Hematopoietic multipotent progenitor cell treated with erythropoietin and hydrocortisone succinate and interleukin-3 and kit ligand, for 17 days (in vitro differentiated cells): ENCODE data around the gene PCDHGA1.

Source experiments
- DNase-seq: peaks from one replicate; pipeline ENCODE4 v3.0.0-alpha.2; 2015; ENCODE audit warnings: low spot score

The PCDHGA1 gene

DNA sequence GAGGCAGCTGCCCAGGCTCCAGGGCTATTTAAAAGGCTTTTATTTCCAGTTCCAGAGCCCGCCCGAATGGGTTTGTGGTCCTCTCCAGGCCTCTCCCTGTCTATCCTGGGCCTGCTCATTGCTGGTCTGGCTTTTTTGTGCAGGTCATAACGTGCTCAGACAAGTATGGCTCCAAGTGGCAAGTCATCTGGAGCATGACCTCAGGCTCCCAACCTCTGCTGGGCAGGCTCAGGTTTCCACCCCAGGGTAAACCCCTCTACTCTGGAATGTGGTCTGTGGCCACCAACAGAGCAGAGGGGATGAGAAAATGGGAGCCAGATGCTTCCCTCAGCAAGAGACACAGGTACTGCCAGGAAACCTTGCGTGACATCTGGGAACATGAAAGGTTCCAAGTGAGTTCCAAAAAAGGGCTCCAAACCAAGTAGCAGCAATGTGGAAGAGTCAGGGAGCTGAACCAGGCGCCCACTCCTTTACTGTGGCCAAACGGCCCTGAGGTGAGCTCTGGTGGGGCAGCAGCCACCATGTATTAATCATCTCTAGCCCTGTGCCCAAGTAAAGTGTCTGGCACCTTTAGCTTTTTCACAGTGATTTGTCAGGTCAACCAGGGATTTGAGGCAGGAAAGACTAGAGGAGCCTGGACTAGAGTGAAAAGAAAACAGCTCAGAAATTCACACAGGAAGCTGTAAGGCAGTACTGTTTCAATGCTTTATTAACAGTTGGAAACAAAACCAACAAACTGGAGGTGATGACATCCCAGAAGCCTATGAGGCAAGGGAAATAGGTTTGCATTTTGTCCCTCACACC, 184.2 kb downstream of the PCDHGA1 start:
- DNase-seq, result no peak

- no peak for DNase-seq
Measured at GRCh38 chr5:141515141-141515540, 184.8 kb downstream of the PCDHGA1 start.

- no peak for DNase-seq
Measured at GRCh38 chr5:141515946-141516671, 185.8 kb downstream of the PCDHGA1 start.

GRCh38 chr5:141516672-141517025, 186.3 kb downstream of the PCDHGA1 start:
- no peak for DNase-seq

DNA sequence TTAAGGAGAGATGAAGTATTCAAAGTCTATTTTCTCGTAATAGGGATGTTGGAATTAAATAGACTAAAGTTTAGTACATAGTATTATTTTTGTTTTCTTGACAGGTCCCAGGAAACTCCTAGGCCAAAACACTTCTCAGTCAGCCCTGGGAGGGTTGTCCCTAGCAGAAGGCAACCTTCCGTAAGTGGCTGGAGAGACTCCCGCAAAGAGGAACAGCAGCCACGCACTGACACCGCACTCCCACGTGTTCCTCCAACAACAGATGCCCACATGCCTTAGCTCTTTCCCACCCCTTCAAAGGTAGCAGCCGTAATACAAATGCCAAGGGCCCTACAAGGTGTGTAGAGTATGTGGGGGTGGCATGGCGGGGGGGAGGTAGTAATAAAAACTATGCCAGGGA, 187.0 kb downstream of the PCDHGA1 start:
- no peak for DNase-seq

- no peak for DNase-seq
Measured at GRCh38 chr5:141517880-141518617, 187.7 kb downstream of the PCDHGA1 start.

GRCh38 chr5:141518618-141519015, 188.3 kb downstream of the PCDHGA1 start:
- DNase-seq, result no peak

DNA sequence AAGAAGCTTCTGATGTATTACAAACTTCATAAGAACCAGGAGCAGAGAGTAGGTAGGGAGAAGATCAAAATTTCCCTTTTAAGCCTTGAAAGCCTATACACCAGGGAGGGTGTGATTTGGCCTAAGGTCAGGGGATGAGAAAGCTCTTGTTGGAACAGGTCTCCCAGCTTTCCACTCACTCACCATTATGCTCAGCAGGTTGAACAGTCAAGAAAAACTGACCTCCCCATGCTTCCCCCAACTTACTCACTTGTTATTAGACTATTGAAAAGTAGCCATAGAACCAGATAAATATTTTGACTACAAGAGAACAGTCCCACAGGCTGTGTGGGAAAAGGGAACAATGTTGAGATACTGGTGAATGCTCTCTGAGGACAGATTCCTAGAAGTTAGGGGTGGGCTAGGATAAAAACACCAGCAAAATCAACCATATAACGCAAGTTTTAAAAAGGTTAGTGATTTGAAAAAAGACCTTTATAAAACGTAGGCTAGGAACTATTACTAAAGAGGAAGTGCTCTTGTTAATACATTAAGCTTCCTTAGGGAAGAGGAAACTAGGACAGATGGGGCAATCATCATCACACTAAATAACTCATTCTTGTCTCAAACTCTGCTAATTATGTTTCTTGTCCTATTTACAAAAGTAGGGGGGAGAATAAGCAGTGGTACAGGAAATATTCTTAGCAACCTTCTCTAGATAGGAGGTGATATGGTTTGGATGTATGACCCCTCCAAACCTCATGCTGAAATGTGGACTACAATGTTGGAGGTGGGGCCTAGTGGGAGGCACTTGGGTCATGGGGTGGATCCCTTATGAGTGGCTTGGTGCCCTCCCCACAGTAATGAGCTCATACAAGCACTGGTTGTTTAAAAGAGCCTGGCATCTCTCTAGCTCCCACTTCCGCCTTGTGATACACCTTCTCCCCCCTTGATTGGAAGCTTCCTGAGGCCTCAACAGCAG, 189.6 kb downstream of the PCDHGA1 start:
- DNase-seq, result no peak

GRCh38 chr5:141521244-141521781, 191.0 kb downstream of the PCDHGA1 start:
- DNase-seq, result no peak

DNA sequence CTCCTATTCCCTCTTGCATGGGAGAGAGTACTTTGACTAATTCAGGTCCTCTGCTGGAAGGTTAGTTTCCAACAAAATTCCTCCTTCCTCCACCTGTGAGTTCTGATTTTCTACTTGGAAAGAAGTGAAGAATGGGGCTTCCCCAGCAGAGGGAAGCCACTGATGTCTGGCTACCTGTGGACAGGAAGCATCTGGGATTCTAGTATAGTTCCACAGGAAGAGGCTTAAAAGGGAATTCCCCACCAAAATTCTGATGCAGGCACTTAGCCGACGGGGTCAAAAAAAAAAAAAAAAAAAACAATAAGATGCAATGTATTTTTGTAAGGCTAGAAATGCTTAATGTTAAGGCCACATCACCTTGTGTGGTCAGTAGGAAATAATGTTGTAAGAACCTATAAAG, 192.0 kb downstream of the PCDHGA1 start:
- DNase-seq, result no peak

DNA sequence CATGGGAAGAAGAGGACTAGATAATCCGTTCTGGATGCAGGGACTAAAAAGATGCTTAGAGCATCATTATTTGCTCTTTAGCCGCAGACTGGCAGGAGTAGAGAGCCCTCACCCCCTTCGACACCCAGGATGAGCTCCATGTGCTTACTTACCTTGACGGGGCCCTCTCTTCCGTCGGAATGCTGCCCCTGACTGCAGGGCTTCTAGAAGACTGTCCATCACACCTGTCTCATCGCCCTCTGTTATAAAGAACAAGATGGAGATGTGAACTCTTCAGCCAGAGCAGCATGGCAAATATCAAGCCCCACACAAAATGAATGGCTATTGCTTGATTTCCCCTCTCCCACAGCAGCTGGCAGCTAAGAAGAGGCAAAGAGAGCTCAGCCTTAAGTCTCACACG, 193.7 kb downstream of the PCDHGA1 start:
- DNase-seq, result no peak

DNA sequence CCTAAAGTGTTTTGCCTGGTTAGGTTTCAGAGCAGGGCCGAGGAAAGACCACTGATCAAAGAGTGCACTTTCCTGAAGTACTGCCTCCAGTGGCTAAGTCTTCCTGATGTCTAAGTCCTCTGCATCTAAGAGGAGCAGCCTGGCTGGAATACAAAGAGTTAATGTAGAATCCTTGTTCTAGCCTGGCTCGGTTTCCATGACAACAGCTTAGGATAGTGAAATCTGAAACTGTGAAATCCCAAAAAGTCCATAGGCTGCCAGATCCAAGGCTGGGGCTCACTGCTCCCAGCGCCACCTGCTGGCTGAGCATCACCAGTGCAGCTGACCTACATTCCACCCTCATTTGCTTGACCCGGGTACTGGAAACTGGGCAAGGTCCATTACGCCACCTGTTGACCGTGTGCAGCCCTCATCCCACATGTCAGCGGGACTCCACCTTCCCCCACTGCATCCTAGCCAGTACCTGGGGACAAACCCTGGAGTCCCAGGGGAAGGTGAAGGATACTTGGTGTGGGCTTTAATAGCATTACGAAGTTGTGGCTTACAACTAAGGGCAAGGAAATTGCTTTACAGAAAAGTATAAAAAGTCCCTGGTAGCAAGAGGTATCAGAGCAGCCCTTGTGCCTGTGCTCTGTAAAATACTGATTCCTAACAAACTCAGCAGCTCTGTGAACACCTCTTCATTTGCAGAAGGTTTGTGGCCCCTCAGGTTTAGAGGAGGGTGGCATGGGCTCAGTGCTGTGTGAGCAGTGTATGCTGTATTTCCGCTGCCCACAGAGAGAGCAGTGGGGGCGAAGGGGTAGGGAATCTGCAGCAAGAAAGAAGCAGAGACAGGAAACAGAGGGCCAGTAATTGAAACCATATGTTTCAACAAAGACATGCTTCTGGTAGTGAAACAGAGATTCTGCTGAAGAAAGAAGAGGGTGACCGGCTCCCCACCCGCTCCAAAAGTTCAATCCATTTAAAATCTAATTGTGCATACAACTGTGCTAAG, 194.6 kb downstream of the PCDHGA1 start:
- peak; percentile 86 for DNase-seq

DNA sequence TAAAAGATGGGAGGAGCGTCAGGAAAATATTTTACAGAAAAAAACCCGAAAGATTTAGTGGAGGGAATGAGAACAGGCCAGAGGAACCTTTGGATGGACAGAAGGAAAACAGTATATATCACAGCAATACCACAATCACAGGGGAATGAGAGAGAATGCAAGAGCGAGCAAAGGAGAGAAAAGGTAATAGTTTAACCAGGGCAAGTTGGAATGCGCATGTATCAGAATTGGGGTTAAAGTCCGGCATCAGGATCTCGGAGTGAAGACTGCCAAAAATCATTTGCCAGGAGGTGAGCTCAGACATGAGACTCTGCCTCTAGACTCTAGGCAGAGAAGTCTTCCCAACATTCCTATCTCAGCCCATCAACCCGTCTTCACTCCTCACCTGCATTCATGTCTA, 195.3 kb downstream of the PCDHGA1 start:
- no peak for DNase-seq

GRCh38 chr5:141527426-141527825, 197.1 kb downstream of the PCDHGA1 start:
- no peak for DNase-seq

DNA sequence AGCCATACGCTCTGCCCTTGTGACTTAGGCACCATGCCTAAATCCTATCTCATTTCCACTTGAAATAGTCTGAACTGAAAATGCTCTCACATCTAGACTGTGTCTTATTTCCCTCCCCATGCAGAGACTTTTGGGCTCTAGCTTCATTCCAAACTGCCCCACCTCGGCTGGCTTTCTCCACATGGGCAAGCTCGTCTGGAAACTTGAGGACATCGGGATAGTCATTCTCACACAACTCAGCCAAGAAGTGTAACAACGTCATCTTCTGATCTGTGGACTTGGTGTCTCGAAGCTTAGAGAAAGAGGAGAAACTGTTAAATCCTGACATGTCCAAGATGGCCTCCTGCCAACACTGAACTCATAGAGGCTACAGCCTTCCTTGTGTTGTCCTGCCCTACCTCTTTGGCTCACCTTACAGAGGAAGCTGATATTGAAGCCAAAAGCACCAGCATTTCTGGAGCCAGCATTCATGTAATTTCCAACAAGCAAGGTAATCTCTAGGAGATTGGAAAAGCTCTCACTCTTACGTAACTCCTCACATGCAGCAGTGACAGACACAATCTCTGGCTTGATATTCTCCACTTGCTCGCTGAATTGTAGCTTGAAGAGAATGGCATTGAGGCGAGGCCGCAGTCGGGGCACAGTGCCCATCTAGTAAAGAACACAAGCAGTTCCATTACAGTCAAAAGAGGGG, 198.1 kb downstream of the PCDHGA1 start:
- DNase-seq, result no peak

- no peak for DNase-seq
Measured at GRCh38 chr5:141529002-141529401, 198.7 kb downstream of the PCDHGA1 start.

- no peak for DNase-seq
Measured at GRCh38 chr5:141529873-141530272, 199.6 kb downstream of the PCDHGA1 start.

DNA sequence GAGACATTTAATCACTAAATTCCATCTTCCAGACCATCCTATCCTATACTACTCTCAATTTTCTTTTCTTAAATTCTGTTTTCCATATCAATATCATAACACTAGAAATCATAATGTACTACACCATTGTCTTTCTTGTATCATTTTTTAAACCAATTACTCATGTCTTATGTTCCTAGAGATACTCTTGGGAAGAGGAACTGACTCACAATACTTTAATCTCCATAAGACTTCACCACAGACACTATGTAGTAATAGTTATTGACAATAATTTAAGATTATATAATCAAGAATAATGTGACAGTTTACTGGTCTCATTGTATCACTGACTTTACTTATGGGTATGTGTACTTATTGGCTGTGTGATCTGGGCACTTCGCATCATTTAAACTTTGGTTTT, 202.4 kb downstream of the PCDHGA1 start:
- DNase-seq, result no peak

DNA sequence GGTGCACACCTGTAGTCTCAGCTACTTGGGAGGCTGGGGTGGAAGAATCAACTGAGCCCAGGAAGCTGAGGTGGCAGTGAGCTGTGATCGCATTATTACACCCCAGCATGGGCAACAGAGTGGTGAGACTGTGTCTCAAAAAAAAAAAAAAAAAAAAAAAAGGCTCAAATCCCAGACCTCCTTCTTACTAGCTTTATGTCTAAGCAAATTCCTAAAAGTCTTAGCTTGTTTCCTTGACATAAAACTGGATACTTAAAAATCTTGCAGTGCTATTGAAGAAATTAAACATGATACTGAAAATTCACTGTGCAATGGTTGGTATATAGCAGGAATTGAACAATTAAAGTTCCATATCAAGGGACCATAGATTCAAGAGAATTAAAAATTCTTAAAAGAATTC, 203.6 kb downstream of the PCDHGA1 start:
- DNase-seq, result no peak
